ENCODE data around the gene TMED10. TPM values are rescaled to one million over a fixed set of nuclear protein-coding genes. Genes with fewer than 3 reads are reported as not detected.

The TMED10 gene
- total and polyA plus RNA-seq, 2 donors (not counting 3 experiments of a cell fraction or from before 2014, with no cell fraction given): 338 to 342 TPM

- Histone ChIP-seq H3K9ac (replicated peaks; ENCODE audit: extremely low read depth, insufficient read depth, low read length) (no peak overlapping the region), H3K4me1 (ENCODE audit: control insufficient read depth, extremely low read depth, insufficient read depth, low read length) (no peaks in the 10 kb centered on the region), H3K79me2 (ENCODE audit: control insufficient read depth, insufficient read depth, low read length) (no peaks in the 10 kb centered on the region), H3K4me2 (ENCODE audit: insufficient read depth, low read length) (no peak overlapping the region), H4K20me1 (replicated peaks; ENCODE audit: control insufficient read depth, extremely low read depth, insufficient read depth, low read length) (no peaks in the 10 kb centered on the region), H2AFZ (ENCODE audit: low read depth, low read length) (no peak overlapping the region), H3K36me3 (ENCODE audit: control insufficient read depth in 2 of 2, extremely low read depth in 1 of 2, insufficient read depth in 2 of 2, low read length in 2 of 2) (no peaks in the 10 kb centered on the region), H3K9me3 (replicated peaks; ENCODE audit: control insufficient read depth, insufficient read depth, low read length) (no peaks in the 10 kb centered on the region), H3K27ac (ENCODE audit: insufficient read depth, low read depth, low read length) (no peak overlapping the region), H3K9me1 (replicated peaks; ENCODE audit: control insufficient read depth, extremely low read depth, insufficient read depth, low read length) (no peaks in the 10 kb centered on the region), H3K4me3 (replicated peaks in 1 of 3; ENCODE audit: insufficient read depth in 1 of 3, low read depth in 1 of 3, low read length in 3 of 3) (no peak overlapping the region), H3K27me3 (ENCODE audit: control insufficient read depth in 2 of 2, insufficient read depth in 2 of 2, low read length in 2 of 2) (peaks cover 0 to 4% of the 10 kb centered on the region in 2 experiments)
- dilution Hi-C loops (cut with MboI; ENCODE audit: extremely low pct_ligation_motif_present, low sequenced_read_pairs): no loop called here
- FAIRE-seq (no peak), DNase-seq (ENCODE audit: low read depth, low spot score) (no peak)
- ChIA-PET POLR2A (no interaction called here), CTCF (no interaction called here)
- TF ChIP-seq GATA2 (IDR thresholded peaks at IDR 0.05; ENCODE audit: insufficient read depth, insufficient read length, low read depth, low read length) (no peak), JUN (IDR thresholded peaks at IDR 0.05; ENCODE audit: borderline replicate concordance, insufficient read depth, insufficient read length, low read depth) (no peak), CTCF (IDR thresholded peaks at IDR 0.05; ENCODE audit: extremely low read depth in 1 of 2, insufficient read depth in 1 of 2, low read depth in 1 of 2, low read length in 2 of 2) (no peak), POLR2A (IDR thresholded peaks at IDR 0.05; ENCODE audit: low read depth, low read length) (no peak), POLR2AphosphoS5 (IDR thresholded peaks at IDR 0.05; ENCODE audit: insufficient read depth, low read depth, low read length) (no peak), EZH2 (IDR thresholded peaks at IDR 0.05; ENCODE audit: borderline replicate concordance, low read depth, low read length, severe bottlenecking) (no peak), MAX (IDR thresholded peaks at IDR 0.05; ENCODE audit: insufficient read depth, insufficient read length) (no peak), MYC (IDR thresholded peaks at IDR 0.05; ENCODE audit: low read depth, low read length) (no peak), FOS (IDR thresholded peaks at IDR 0.05; ENCODE audit: borderline replicate concordance, insufficient read depth, low read length) (no peak)
- no TSS peak for BruUV-seq (replicated peaks)
- intact Hi-C loops (cut with micrococcal nuclease): no loop called here
These were observed 10.5 kb upstream of the TMED10 start for GRCh38 chr14:75186953-75187352.
